ENCODE data around the gene BARHL2.

BARHL2 gene

DNA sequence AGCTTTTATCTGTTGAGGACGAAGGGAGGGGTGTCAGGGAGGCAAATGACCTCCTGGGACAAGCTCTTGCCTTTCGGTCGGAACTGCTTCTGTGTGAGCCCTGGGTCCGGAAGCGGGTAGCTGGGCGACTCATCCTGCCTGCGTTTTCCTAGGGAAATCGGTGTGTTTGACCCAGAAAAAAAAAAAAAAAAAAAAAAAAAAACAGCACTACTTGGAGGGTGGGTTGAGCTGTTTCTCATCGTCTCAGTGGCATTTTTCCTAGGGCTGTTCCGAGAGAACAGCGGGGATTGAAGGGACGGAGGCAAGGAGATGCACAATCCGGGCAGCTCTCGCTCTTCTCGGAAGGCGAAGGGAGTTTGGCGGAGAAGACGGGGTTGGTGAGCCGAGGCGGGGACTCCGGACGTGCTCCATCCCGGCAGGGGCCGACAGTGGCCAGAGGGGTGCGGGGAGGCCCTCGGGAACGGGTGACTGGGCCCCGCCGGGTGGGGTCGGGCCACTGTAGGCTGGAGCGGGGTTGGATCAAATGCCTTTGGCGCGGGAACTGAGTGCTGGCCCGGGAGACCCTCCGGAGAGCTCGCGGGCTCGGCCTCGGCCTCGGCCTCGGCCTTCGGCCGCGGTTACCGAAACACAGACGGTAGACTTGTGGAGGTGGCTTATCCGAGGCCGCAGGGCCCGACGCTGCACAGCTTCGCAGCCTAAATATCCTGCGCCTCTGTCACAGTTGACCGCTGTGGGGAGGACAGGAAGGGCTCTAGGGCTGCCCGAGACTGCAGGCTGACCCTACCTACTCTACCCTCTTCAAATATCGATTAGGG, 2.4 kb upstream of the BARHL2 start:
- TF ChIP-seq, protein P1, sequence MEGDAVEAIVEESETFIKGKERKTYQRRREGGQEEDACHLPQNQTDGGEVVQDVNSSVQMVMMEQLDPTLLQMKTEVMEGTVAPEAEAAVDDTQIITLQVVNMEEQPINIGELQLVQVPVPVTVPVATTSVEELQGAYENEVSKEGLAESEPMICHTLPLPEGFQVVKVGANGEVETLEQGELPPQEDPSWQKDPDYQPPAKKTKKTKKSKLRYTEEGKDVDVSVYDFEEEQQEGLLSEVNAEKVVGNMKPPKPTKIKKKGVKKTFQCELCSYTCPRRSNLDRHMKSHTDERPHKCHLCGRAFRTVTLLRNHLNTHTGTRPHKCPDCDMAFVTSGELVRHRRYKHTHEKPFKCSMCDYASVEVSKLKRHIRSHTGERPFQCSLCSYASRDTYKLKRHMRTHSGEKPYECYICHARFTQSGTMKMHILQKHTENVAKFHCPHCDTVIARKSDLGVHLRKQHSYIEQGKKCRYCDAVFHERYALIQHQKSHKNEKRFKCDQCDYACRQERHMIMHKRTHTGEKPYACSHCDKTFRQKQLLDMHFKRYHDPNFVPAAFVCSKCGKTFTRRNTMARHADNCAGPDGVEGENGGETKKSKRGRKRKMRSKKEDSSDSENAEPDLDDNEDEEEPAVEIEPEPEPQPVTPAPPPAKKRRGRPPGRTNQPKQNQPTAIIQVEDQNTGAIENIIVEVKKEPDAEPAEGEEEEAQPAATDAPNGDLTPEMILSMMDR (IDR thresholded peaks at IDR 0.05; ENCODE audit: insufficient read depth, low read depth, low read length, missing control alignments) = no peak
- DNase-seq (ENCODE audit: low read depth) = no peak
- no peak overlapping the region for H3K4me3 ChIP-seq (ENCODE audit: low read length)

DNA sequence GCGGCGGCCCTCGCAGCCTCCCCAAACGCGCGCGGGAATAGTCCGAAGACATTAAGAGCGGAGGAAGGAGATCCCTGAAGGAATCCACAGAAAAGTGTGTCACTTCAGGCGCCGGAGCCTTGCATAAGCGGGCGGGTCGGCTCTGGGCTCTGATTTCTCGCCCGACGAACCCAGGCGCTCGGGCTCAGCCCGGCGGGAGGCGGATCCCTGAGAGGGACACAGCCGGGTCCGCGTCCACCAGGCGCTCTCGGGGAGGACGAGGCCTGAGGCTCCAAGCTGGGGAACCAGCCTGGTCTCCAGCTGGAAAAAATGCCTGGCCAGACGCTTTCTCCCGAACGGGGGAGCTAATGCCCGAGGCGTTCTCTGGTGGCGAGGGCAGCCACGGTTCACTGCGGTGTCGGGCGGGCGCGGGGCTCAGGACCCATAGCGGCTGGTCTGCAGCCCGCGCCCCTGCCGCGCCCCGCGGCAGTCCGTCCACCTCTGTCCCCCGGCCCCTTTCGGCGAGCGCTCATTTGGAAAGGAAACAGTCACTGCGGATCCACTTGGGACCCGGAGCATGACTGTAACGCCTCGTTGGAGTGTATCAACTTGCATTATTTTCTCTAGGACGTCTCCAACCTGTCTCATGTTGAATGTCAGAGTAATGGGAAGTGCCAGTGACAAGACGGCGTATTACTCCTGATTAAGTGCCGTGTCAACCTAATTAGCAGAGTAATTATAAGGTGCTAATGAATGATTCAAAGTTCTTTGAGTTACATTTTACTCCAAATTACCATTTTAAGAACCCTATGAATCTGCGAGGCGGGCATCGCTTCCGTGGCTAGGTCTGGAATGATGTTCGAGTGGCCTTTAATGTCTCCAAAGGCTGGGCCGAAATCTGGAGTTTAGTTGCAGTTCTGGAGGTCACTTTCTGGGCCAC, 1.6 kb upstream of the BARHL2 start:
- no peak overlapping the region for H3K4me3 ChIP-seq (ENCODE audit: low read length)
- TF ChIP-seq, protein P1 (IDR thresholded peaks at IDR 0.05; ENCODE audit: insufficient read depth, low read depth, low read length, missing control alignments) = no peak
- no peak for DNase-seq (ENCODE audit: low read depth)

DNA sequence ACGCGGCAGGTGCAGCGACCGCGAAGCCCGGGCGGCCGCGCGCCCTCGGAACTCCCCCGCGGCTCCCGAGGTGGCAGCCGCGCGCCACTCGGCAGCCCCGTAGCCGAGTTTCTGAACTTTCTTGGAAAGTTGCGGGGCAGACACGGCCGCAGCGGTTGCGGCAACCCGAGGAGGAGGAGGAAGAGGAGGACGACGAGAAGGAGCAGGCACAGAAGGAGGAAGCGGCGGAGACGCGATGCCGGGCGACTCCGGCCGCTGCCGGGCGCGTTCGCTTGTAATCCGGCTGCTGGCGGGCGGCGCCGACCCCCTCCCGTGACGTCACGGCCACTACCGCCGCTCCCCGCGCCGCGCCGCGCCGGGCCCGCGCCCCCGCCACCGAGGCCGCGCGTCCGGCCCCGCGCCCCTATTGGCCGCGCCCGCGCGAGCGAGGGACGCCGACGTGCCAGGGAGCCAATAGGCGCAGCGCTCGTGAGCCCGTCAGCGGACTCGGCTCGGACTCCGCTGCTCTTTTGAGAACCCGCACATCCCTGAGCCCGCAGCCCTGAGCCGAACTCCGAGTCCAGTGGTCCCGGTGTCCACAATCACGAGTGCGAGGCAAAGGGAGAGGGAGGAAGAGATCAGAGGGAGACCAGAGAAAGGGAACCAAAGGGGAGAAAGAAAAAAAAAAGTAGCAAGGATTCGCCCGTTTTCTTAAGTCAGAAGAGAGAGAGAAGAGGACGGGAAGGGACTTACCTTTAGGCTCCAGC, 736 bp upstream of the BARHL2 start:
- peak overlapping the region; percentile 8 for H3K4me3 ChIP-seq (ENCODE audit: low read length)
- DNase-seq (ENCODE audit: low read depth) = no peak
- TF ChIP-seq, protein P1 (IDR thresholded peaks at IDR 0.05; ENCODE audit: insufficient read depth, low read depth, low read length, missing control alignments) = no peak

DNA sequence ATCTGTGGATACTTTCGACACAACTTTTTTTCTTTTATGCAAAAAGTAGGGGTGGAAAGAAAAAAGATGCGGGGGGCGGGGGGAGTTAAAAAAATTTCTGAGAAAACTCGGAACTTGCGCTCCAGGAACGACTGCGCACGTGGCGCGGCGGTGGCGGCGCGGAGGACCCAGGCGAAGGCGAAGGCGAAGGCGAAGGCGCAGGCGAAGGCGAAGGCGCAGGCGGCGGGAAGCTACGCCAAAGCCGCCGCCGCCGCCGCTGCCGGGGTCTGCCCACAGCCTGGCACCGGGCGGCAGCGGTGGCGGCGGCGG, 208 bp upstream of the BARHL2 start:
- DNase-seq (ENCODE audit: low read depth) = no peak
- TF ChIP-seq, protein P1 (IDR thresholded peaks at IDR 0.05; ENCODE audit: insufficient read depth, low read depth, low read length, missing control alignments) = no peak
- no peak overlapping the region for H3K4me3 ChIP-seq (ENCODE audit: low read length)

DNA sequence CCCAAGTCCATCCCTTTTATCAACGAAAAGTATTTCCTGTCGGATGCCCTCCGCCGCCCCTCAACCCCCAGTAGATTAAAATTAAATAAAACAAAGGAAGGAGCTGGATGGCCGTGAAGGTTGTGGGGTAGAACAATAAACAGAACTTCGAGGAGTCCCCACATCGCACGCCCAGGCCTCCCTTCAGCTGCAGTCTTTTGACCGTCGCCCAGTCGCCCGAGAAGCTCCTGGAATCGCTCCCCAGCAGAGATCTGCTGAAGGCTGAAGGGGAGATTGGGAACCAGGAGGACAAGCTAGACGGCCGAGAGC, 905 bp downstream of the BARHL2 start:
- no peak overlapping the region for H3K4me3 ChIP-seq (ENCODE audit: low read length)
- TF ChIP-seq, protein P1 (IDR thresholded peaks at IDR 0.05; ENCODE audit: insufficient read depth, low read depth, low read length, missing control alignments) = no peak
- DNase-seq (ENCODE audit: low read depth) = no peak

DNA sequence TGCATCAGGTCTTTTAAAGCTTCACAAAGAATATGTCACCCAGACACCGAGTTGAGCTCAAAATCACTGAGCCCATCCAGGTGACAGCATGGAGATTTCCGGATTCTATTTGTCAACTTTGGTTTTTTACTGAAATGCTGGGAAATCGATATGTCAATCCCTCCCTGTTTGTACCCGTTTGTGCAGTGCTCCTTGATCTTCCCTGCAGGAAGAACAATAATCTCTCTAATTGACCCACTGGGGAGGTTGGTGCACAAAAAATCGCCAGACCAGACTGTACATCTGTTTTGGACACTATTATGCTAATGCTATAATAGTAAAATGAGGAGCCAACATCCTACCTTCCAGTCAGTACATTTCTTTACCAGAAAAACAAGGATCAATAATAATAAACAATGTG, 1.8 kb downstream of the BARHL2 start:
- no peak for DNase-seq (ENCODE audit: low read depth)
- H3K4me3 ChIP-seq (ENCODE audit: low read length) = no peak overlapping the region
- TF ChIP-seq, protein P1 (IDR thresholded peaks at IDR 0.05; ENCODE audit: insufficient read depth, low read depth, low read length, missing control alignments) = no peak
